Measurements from ENCODE around the gene SLC6A11.

Gene SLC6A11

DNA sequence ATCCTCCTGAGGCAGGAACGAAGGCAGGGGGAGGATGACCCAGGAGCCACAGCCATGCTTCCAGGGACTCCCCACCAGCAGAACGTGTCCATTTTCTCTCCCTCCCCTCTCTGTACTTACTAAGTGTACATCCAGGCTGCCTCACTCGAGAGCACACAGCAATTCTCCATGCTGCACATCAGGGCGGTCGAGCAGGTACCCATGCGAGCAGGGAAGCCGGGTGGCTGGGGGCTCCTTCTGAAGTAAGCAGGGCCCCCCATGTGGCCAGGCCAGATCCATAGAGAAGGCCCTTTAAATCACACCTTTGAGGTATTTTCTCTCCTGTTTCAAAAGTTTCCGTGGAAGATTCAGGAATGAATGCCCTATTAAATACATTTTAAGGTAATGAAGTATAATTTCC, 41.2 kb upstream of the SLC6A11 start:
- ATAC-seq: no peak
- no peak for TF ChIP-seq TOX (CRISPR knock-in tag; IDR thresholded peaks at IDR 0.05; ENCODE audit: borderline replicate concordance)
- TF ChIP-seq ARNTL (CRISPR knock-in tag; IDR thresholded peaks at IDR 0.05; ENCODE audit: borderline replicate concordance, low read depth): no peak
- TF ChIP-seq SNAI2 (CRISPR knock-in tag; IDR thresholded peaks at IDR 0.05): no peak
- TF ChIP-seq GLIS3 (CRISPR knock-in tag; IDR thresholded peaks at IDR 0.05): no peak
- TF ChIP-seq, protein P1, sequence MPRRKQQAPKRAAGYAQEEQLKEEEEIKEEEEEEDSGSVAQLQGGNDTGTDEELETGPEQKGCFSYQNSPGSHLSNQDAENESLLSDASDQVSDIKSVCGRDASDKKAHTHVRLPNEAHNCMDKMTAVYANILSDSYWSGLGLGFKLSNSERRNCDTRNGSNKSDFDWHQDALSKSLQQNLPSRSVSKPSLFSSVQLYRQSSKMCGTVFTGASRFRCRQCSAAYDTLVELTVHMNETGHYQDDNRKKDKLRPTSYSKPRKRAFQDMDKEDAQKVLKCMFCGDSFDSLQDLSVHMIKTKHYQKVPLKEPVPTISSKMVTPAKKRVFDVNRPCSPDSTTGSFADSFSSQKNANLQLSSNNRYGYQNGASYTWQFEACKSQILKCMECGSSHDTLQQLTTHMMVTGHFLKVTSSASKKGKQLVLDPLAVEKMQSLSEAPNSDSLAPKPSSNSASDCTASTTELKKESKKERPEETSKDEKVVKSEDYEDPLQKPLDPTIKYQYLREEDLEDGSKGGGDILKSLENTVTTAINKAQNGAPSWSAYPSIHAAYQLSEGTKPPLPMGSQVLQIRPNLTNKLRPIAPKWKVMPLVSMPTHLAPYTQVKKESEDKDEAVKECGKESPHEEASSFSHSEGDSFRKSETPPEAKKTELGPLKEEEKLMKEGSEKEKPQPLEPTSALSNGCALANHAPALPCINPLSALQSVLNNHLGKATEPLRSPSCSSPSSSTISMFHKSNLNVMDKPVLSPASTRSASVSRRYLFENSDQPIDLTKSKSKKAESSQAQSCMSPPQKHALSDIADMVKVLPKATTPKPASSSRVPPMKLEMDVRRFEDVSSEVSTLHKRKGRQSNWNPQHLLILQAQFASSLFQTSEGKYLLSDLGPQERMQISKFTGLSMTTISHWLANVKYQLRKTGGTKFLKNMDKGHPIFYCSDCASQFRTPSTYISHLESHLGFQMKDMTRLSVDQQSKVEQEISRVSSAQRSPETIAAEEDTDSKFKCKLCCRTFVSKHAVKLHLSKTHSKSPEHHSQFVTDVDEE (CRISPR knock-in tag; IDR thresholded peaks at IDR 0.05): no peak

DNA sequence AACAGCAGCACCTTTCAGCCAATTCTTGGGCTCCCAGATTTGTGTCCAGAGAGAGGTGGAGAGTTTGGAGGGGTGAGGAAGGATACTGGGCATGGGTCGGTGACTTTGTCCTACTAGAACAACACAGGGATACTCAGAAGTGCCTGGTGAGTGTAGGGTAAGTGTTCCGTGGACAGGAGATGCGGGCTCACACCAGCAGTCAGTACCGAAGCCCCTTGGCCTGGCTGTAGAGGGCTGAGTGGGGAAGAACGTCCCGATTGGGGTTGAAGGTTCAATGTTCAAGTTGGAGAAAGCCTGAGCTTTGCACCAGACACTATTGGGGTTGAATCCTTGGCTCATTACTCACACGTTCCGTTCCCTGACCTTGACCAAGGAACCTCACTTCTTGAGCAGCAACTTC, 40.8 kb upstream of the SLC6A11 start:
- TF ChIP-seq, protein P2, sequence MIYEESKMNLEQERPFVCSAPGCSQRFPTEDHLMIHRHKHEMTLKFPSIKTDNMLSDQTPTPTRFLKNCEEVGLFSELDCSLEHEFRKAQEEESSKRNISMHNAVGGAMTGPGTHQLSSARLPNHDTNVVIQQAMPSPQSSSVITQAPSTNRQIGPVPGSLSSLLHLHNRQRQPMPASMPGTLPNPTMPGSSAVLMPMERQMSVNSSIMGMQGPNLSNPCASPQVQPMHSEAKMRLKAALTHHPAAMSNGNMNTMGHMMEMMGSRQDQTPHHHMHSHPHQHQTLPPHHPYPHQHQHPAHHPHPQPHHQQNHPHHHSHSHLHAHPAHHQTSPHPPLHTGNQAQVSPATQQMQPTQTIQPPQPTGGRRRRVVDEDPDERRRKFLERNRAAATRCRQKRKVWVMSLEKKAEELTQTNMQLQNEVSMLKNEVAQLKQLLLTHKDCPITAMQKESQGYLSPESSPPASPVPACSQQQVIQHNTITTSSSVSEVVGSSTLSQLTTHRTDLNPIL (CRISPR knock-in tag; IDR thresholded peaks at IDR 0.05; ENCODE audit: low read depth): no peak
- TF ChIP-seq SNAI2 (CRISPR knock-in tag; IDR thresholded peaks at IDR 0.05) (no peak), ZFP3 (CRISPR knock-in tag; IDR thresholded peaks at IDR 0.05) (no peak), CSDC2 (CRISPR knock-in tag; IDR thresholded peaks at IDR 0.05) (no peak), TOX (CRISPR knock-in tag; IDR thresholded peaks at IDR 0.05; ENCODE audit: borderline replicate concordance) (no peak), OSR1 (CRISPR knock-in tag; IDR thresholded peaks at IDR 0.05) (no peak)
- TF ChIP-seq, protein P3, sequence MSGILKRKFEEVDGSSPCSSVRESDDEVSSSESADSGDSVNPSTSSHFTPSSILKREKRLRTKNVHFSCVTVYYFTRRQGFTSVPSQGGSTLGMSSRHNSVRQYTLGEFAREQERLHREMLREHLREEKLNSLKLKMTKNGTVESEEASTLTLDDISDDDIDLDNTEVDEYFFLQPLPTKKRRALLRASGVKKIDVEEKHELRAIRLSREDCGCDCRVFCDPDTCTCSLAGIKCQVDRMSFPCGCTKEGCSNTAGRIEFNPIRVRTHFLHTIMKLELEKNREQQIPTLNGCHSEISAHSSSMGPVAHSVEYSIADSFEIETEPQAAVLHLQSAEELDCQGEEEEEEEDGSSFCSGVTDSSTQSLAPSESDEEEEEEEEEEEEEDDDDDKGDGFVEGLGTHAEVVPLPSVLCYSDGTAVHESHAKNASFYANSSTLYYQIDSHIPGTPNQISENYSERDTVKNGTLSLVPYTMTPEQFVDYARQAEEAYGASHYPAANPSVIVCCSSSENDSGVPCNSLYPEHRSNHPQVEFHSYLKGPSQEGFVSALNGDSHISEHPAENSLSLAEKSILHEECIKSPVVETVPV (CRISPR knock-in tag; IDR thresholded peaks at IDR 0.05): no peak
- ATAC-seq: no peak

DNA sequence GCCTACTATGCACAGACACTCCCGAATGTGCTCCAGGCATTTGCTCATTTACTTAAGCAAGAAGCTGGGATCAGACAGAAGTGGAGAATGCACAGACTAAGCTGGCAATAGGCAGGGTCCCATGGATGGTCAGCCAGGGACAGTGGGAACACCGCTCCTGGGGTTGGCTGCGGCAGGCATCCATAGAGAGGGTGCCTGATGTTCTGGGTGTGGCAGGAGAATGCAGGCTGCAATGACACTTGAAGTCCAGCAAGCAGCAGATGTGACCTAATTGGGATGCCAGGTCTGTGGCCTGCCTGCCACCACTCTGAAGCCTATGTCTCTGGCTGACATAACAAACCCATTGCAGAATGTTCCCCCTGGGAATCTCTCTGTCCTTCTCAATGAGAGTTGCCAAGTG, 40.2 kb upstream of the SLC6A11 start:
- TF ChIP-seq BACH2 (CRISPR knock-in tag; IDR thresholded peaks at IDR 0.05; ENCODE audit: borderline replicate concordance): no peak
- ATAC-seq: no peak

DNA sequence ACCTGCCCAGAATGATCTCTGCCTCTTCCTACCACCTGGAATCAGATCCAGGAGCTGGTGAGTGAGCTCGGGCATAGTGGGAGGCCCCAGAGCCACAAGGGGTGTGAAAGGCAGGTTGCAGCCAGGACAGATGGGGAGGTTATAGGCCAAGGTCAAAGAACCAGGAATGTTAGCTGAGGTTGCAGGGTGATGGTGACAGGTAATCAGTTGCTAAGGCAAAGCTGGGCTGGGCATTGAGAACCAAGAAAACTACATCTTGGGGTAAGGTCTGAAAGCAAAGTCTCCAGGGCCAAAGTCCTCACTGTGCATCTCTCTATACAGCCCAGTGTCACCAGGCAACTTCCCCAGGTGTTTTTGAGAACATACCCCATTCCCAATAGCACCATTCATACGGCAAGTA, 38.4 kb upstream of the SLC6A11 start:
- ATAC-seq: no peak
- TF ChIP-seq BACH2 (CRISPR knock-in tag; IDR thresholded peaks at IDR 0.05; ENCODE audit: borderline replicate concordance): no peak
- no peak for TF ChIP-seq ISL1 (CRISPR knock-in tag; IDR thresholded peaks at IDR 0.05)
- TF ChIP-seq, protein P3 (CRISPR knock-in tag; IDR thresholded peaks at IDR 0.05): no peak
- no peak for TF ChIP-seq ZC3H10 (CRISPR knock-in tag; IDR thresholded peaks at IDR 0.05)
- no peak for TF ChIP-seq ZNF565 (CRISPR knock-in tag; conservative IDR thresholded peaks at IDR 0.05; ENCODE audit: low read depth)
- TF ChIP-seq, protein P1 (CRISPR knock-in tag; IDR thresholded peaks at IDR 0.05): no peak
- TF ChIP-seq SNAI2 (CRISPR knock-in tag; IDR thresholded peaks at IDR 0.05): no peak
- TF ChIP-seq, protein P4, sequence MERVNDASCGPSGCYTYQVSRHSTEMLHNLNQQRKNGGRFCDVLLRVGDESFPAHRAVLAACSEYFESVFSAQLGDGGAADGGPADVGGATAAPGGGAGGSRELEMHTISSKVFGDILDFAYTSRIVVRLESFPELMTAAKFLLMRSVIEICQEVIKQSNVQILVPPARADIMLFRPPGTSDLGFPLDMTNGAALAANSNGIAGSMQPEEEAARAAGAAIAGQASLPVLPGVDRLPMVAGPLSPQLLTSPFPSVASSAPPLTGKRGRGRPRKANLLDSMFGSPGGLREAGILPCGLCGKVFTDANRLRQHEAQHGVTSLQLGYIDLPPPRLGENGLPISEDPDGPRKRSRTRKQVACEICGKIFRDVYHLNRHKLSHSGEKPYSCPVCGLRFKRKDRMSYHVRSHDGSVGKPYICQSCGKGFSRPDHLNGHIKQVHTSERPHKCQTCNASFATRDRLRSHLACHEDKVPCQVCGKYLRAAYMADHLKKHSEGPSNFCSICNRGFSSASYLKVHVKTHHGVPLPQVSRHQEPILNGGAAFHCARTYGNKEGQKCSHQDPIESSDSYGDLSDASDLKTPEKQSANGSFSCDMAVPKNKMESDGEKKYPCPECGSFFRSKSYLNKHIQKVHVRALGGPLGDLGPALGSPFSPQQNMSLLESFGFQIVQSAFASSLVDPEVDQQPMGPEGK (CRISPR knock-in tag; IDR thresholded peaks at IDR 0.05; ENCODE audit: borderline replicate concordance): no peak
- no peak for TF ChIP-seq PPARA (CRISPR knock-in tag; IDR thresholded peaks at IDR 0.05; ENCODE audit: borderline replicate concordance)
- TF ChIP-seq, protein P5, sequence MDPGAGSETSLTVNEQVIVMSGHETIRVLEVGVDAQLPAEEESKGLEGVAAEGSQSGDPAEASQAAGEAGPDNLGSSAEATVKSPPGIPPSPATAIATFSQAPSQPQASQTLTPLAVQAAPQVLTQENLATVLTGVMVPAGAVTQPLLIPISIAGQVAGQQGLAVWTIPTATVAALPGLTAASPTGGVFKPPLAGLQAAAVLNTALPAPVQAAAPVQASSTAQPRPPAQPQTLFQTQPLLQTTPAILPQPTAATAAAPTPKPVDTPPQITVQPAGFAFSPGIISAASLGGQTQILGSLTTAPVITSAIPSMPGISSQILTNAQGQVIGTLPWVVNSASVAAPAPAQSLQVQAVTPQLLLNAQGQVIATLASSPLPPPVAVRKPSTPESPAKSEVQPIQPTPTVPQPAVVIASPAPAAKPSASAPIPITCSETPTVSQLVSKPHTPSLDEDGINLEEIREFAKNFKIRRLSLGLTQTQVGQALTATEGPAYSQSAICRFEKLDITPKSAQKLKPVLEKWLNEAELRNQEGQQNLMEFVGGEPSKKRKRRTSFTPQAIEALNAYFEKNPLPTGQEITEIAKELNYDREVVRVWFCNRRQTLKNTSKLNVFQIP (CRISPR knock-in tag; IDR thresholded peaks at IDR 0.05; ENCODE audit: borderline replicate concordance, low read depth): no peak
- TF ChIP-seq OSR1 (CRISPR knock-in tag; IDR thresholded peaks at IDR 0.05): no peak
- TF ChIP-seq, protein P2 (CRISPR knock-in tag; IDR thresholded peaks at IDR 0.05; ENCODE audit: low read depth): no peak
- TF ChIP-seq ESRRG (CRISPR knock-in tag; IDR thresholded peaks at IDR 0.05): no peak
- TF ChIP-seq TCF4 (CRISPR knock-in tag; IDR thresholded peaks at IDR 0.05; ENCODE audit: borderline replicate concordance): no peak
- no peak for TF ChIP-seq ZNF70 (CRISPR knock-in tag; IDR thresholded peaks at IDR 0.05)
- TF ChIP-seq TOX (CRISPR knock-in tag; IDR thresholded peaks at IDR 0.05; ENCODE audit: borderline replicate concordance): no peak
- no peak for TF ChIP-seq RARB (CRISPR knock-in tag; IDR thresholded peaks at IDR 0.05)

Measured in SK-N-SH treated with all-trans-retinoic acid at 6 μM for 48 hours (cell line).